HL-60/S4 treated with phorbol 12-myristate 13-acetate at 8.2 ng/mL for 4 days and 3 days (cell line): Measurements from ENCODE around the gene MGST2.

Source experiments
- in situ Hi-C: fragments of 300-500 bp; cut with MboI; formaldehyde crosslinking; loops from 2 replicates; pipeline ENCODE4 v1.15.0; 2022; ENCODE audit warnings: low sequenced_read_pairs

The MGST2 gene

GRCh38 chr4:139669335-139669734 lies 3.7 kb downstream of the MGST2 start:
- in situ Hi-C loops = no loop called here

GRCh38 chr4:139669890-139670289 lies 4.3 kb downstream of the MGST2 start:
- in situ Hi-C loops = no loop called here

GRCh38 chr4:139670775-139671174 lies 5.2 kb downstream of the MGST2 start:
- in situ Hi-C loops = no loop called here

- in situ Hi-C loops = no loop called here
Observed at GRCh38 chr4:139672215-139672614, 6.6 kb downstream of the MGST2 start.

GRCh38 chr4:139672732-139673131 lies 7.1 kb downstream of the MGST2 start:
- in situ Hi-C loops = no loop called here

- in situ Hi-C loops = no loop called here
Observed at GRCh38 chr4:139674875-139675550, 9.4 kb downstream of the MGST2 start.

GRCh38 chr4:139675651-139676050 lies 10.0 kb downstream of the MGST2 start:
- in situ Hi-C loops = no loop called here

- in situ Hi-C loops = no loop called here
Observed at GRCh38 chr4:139676365-139676764, 10.7 kb downstream of the MGST2 start.

- in situ Hi-C loops = no loop called here
Observed at GRCh38 chr4:139676913-139677585, 11.4 kb downstream of the MGST2 start.

- in situ Hi-C loops = no loop called here
Observed at GRCh38 chr4:139682309-139682708, 16.7 kb downstream of the MGST2 start.

GRCh38 chr4:139682741-139683151 lies 17.1 kb downstream of the MGST2 start:
- in situ Hi-C loops = no loop called here

- in situ Hi-C loops = no loop called here
Observed at GRCh38 chr4:139684351-139684750, 18.7 kb downstream of the MGST2 start.

- in situ Hi-C loops = no loop called here
Observed at GRCh38 chr4:139685180-139685579, 19.6 kb downstream of the MGST2 start.

GRCh38 chr4:139686130-139686529 lies 20.5 kb downstream of the MGST2 start:
- in situ Hi-C loops = no loop called here

- in situ Hi-C loops = no loop called here
Observed at GRCh38 chr4:139686988-139687387, 21.4 kb downstream of the MGST2 start.

GRCh38 chr4:139689093-139689722 lies 23.6 kb downstream of the MGST2 start:
- in situ Hi-C loops = no loop called here

GRCh38 chr4:139690419-139690818 lies 24.8 kb downstream of the MGST2 start:
- in situ Hi-C loops = no loop called here

GRCh38 chr4:139692309-139693012 lies 26.8 kb downstream of the MGST2 start:
- in situ Hi-C loops = no loop called here

- in situ Hi-C loops = no loop called here
Observed at GRCh38 chr4:139694522-139695107, 29.0 kb downstream of the MGST2 start.

GRCh38 chr4:139696491-139696890 lies 30.9 kb downstream of the MGST2 start:
- in situ Hi-C loops = no loop called here
